WTC11 (cell line): ENCODE measurements around the gene LDAF1. TPM values are rescaled to one million over a fixed set of nuclear protein-coding genes. Genes with fewer than 3 reads are reported as not detected.

Experiments used
- ATAC-seq: fragments of 200-7000 bp; cut with Tn5 transposase; 2 replicates; pipeline ENCODE4 v1.10.0; 2021; ENCODE audit warnings: mild to moderate bottlenecking, moderate library complexity
- CTCF ChIA-PET: fragments of 300-600 bp; sonication (Branson Sonifier 250); formaldehyde crosslinking; loops from one replicate; lab custom pipeline; 2021; ENCODE audit warnings: antibody characterized with exemption; lab: Charles Lee
- POLR2A ChIA-PET: fragments of 350-600 bp; sonication (Branson Sonifier 250); formaldehyde crosslinking; loops from one replicate; lab custom pipeline; 2021; ENCODE audit warnings: antibody characterized with exemption; lab: Charles Lee
- DNase-seq: peaks from one replicate; pipeline ENCODE4 v3.0.0; 2021; ENCODE audit warnings: low spot score
- H3K27ac Mint-ChIP-seq: 2 replicates; pipeline ENCODE4 v1.8.0; 2021; ENCODE audit warnings: mixed read lengths
- H3K27me3 Mint-ChIP-seq: 2 replicates; pipeline ENCODE4 v1.8.0; 2021; ENCODE audit warnings: low read depth, mild to moderate bottlenecking, moderate library complexity, mixed read lengths
- H3K36me3 Mint-ChIP-seq: 2 replicates; pipeline ENCODE4 v1.8.0; 2021; ENCODE audit warnings: mixed read lengths
- H3K4me1 Mint-ChIP-seq: 2 replicates; pipeline ENCODE4 v1.8.0; 2022; ENCODE audit warnings: mixed read lengths
- H3K4me3 Mint-ChIP-seq: 2 replicates; pipeline ENCODE4 v1.8.0; 2021; ENCODE audit warnings: mild to moderate bottlenecking, moderate library complexity, mixed read lengths
- H3K9me3 Mint-ChIP-seq: 2 replicates; pipeline ENCODE4 v1.8.0; 2021; ENCODE audit warnings: mixed read lengths
- ATF2 ChIP-seq: sonication (generic); formaldehyde crosslinking; IDR thresholded peaks from 2 replicates; pipeline ENCODE4 v1.8.1; 2022; ENCODE audit warnings: low read depth, missing genetic modification reagents, borderline replicate concordance
- ATF3 ChIP-seq: sonication (generic); formaldehyde crosslinking; conservative IDR thresholded peaks from 2 replicates; pipeline ENCODE4 v1.8.1; 2022; ENCODE audit warnings: mild to moderate bottlenecking, missing genetic modification reagents
- CREB1 ChIP-seq: sonication (generic); formaldehyde crosslinking; IDR thresholded peaks from 2 replicates; pipeline ENCODE4 v1.8.0; 2023; ENCODE audit warnings: mild to moderate bottlenecking, missing genetic modification reagents
- E2F1 ChIP-seq: sonication (generic); formaldehyde crosslinking; IDR thresholded peaks from 2 replicates; pipeline ENCODE4 v1.8.0; 2022; ENCODE audit warnings: mild to moderate bottlenecking, missing genetic modification reagents
- FOXJ3 ChIP-seq: sonication (generic); formaldehyde crosslinking; IDR thresholded peaks from 2 replicates; pipeline ENCODE4 v1.9.0; 2021; ENCODE audit warnings: missing genetic modification reagents, mild to moderate bottlenecking, borderline replicate concordance
- FOXK1 ChIP-seq: sonication (generic); formaldehyde crosslinking; IDR thresholded peaks from 2 replicates; pipeline ENCODE4 v1.8.0; 2022; ENCODE audit warnings: mild to moderate bottlenecking, moderate library complexity, missing genetic modification reagents
- IRF2 ChIP-seq: sonication (generic); formaldehyde crosslinking; IDR thresholded peaks from 2 replicates; pipeline ENCODE4 v1.8.0; 2022; ENCODE audit warnings: low read depth, missing genetic modification reagents, borderline replicate concordance
- MXD4 ChIP-seq: fragments of 250-450 bp; sonication (Bioruptor Pico); IDR thresholded peaks from 2 replicates; pipeline ENCODE4 v1.8.0; 2021; ENCODE audit warnings: mild to moderate bottlenecking, moderate library complexity, borderline replicate concordance
- NFYB ChIP-seq: sonication (generic); formaldehyde crosslinking; conservative IDR thresholded peaks from 2 replicates; pipeline ENCODE4 v1.8.0; 2022; ENCODE audit warnings: low read depth, missing genetic modification reagents
- OVOL2 ChIP-seq: fragments of 250-450 bp; sonication (Bioruptor Pico); IDR thresholded peaks from 2 replicates; pipeline ENCODE4 v1.9.0; 2021; ENCODE audit warnings: mild to moderate bottlenecking, borderline replicate concordance
- PRRX2 ChIP-seq: fragments of 250-450 bp; sonication (Bioruptor Pico); IDR thresholded peaks from 2 replicates; pipeline ENCODE4 v1.8.0; 2021; ENCODE audit warnings: mild to moderate bottlenecking
- USF1 ChIP-seq: sonication (generic); formaldehyde crosslinking; IDR thresholded peaks from 2 replicates; pipeline ENCODE4 v1.8.0; 2022; ENCODE audit warnings: mild to moderate bottlenecking, missing genetic modification reagents
- USF2 ChIP-seq: sonication (generic); formaldehyde crosslinking; IDR thresholded peaks from 2 replicates; pipeline ENCODE4 v1.8.1; 2023; ENCODE audit warnings: mild to moderate bottlenecking, missing genetic modification reagents, moderate library complexity
- ZNF263 ChIP-seq: sonication (generic); formaldehyde crosslinking; IDR thresholded peaks from 2 replicates; pipeline ENCODE4 v1.8.1; 2022; ENCODE audit warnings: low read depth, mild to moderate bottlenecking, moderate library complexity, missing genetic modification reagents
- ZNF425 ChIP-seq: fragments of 250-450 bp; sonication (Bioruptor Pico); conservative IDR thresholded peaks from 2 replicates; pipeline ENCODE4 v1.9.0; 2021; ENCODE audit warnings: mild to moderate bottlenecking
- ZNF671 ChIP-seq: fragments of 250-450 bp; sonication (Bioruptor Pico); IDR thresholded peaks from 2 replicates; pipeline ENCODE4 v1.8.0; 2021; ENCODE audit warnings: mild to moderate bottlenecking
- total RNA-seq: library from RNA; stranded (reverse); gene quantifications from 3 replicates; pipeline ENCODE4 v1.2.3, GENCODE V29; 2021

Gene LDAF1
- total RNA-seq, 1 experiment from 2014 or later: 42.8 TPM

- TF ChIP-seq CREB1 (CRISPR knock-in tag) (no peak), ZNF671 (CRISPR knock-in tag) (no peak), USF1 (CRISPR knock-in tag) (no peak), E2F1 (CRISPR knock-in tag) (no peak)
- TF ChIP-seq, all 79 proteins: peak for 0
Observed at GRCh38 chr16:21160276-21160675, 1.8 kb downstream of the LDAF1 start (continued).

- POLR2A ChIA-PET: no interaction called here
- peaks cover 39% of the 10 kb centered on the region for H3K36me3 Mint-ChIP-seq
Observed at GRCh38 chr16:21161211-21161610, 2.7 kb downstream of the LDAF1 start.

More at GRCh38 chr16:21161211-21161610, 2.7 kb downstream of the LDAF1 start:
- CTCF ChIA-PET: interaction anchor here (1.0 kb wide), 1 partner anchor 139 kb away, joined by 6 read pairs; no protein-coding TSS in a partner anchor
- no peak overlapping the region for H3K4me3 Mint-ChIP-seq
- no peak for ATAC-seq
- no peaks in the 10 kb centered on the region for H3K9me3 Mint-ChIP-seq
- peaks cover 28% of the 10 kb centered on the region for H3K4me1 Mint-ChIP-seq
- no peak for DNase-seq
- TF ChIP-seq ZNF425 (no peak), ZNF263 (CRISPR knock-in tag) (no peak), USF2 (CRISPR knock-in tag) (no peak), ZNF671 (CRISPR knock-in tag) (no peak), MXD4 (CRISPR knock-in tag) (no peak), FOXJ3 (CRISPR knock-in tag) (no peak), OVOL2 (no peak), NFYB (CRISPR knock-in tag) (no peak), ATF2 (CRISPR knock-in tag) (no peak), IRF2 (CRISPR knock-in tag) (no peak), FOXK1 (CRISPR knock-in tag) (no peak), ATF3 (CRISPR knock-in tag) (no peak), PRRX2 (no peak)
- no peak overlapping the region for H3K27ac Mint-ChIP-seq
- H3K27me3 Mint-ChIP-seq: peaks cover 9% of the 10 kb centered on the region
